Measurements from ENCODE around the gene RNASEH2A.

The RNASEH2A gene

GRCh38 chr19:12767666-12768065, 38.7 kb upstream of the RNASEH2A start:
- TF ChIP-seq CTCF (IDR thresholded peaks at IDR 0.05; ENCODE audit: low read depth, low read length) = no peak
- no peak for DNase-seq (ENCODE audit: extremely low read depth, low read depth)

GRCh38 chr19:12769689-12770088, 36.7 kb upstream of the RNASEH2A start:
- DNase-seq (ENCODE audit: extremely low read depth, low read depth) = no peak
- no peak for TF ChIP-seq CTCF (IDR thresholded peaks at IDR 0.05; ENCODE audit: low read depth, low read length)

- no peak for TF ChIP-seq CTCF (IDR thresholded peaks at IDR 0.05; ENCODE audit: low read depth, low read length)
- DNase-seq (ENCODE audit: extremely low read depth, low read depth) = no peak
These were observed 35.5 kb upstream of the RNASEH2A start for GRCh38 chr19:12770922-12771321.

- DNase-seq (ENCODE audit: extremely low read depth, low read depth) = no peak
These were observed 34.1 kb upstream of the RNASEH2A start for GRCh38 chr19:12772323-12772722.

GRCh38 chr19:12773571-12773970, 32.8 kb upstream of the RNASEH2A start:
- peak; percentile 44 for TF ChIP-seq CTCF (IDR thresholded peaks at IDR 0.05; ENCODE audit: low read depth, low read length)
- DNase-seq (ENCODE audit: extremely low read depth, low read depth) = no peak

More at GRCh38 chr19:12772323-12772722, 34.1 kb upstream of the RNASEH2A start:
- no peak for TF ChIP-seq CTCF (IDR thresholded peaks at IDR 0.05; ENCODE audit: low read depth, low read length)

GRCh38 chr19:12774588-12775555, 31.5 kb upstream of the RNASEH2A start, which contains the start of gene HOOK2:
Gene HOOK2, minus strand, starts transcription at chr19:12775552. Its CDS starts 103 bp downstream, at chr19:12775449.
- no peak for DNase-seq (ENCODE audit: extremely low read depth, low read depth)
- TF ChIP-seq CTCF (IDR thresholded peaks at IDR 0.05; ENCODE audit: low read depth, low read length) = no peak

Data from AG09319 (cell line).